IPS DF 6.9 (cell line): ENCODE measurements around the gene RHOT1.

Experiments used
- DNase-seq: peaks from one replicate; pipeline ENCODE4 v3.0.0-alpha.2; 2013; ENCODE audit warnings: low read depth, low spot score
- H3K27ac ChIP-seq: one replicate; pipeline ENCODE4 v1.5.1; 2013; ENCODE audit warnings: low read length, control low read depth
- H3K27me3 ChIP-seq: 2 replicates; pipeline ENCODE4 v1.6.1; 2013; ENCODE audit warnings: mild to moderate bottlenecking, low read length; ENCODE audit not compliant: control insufficient read depth, insufficient read depth
- H3K36me3 ChIP-seq: 2 replicates; pipeline ENCODE4 v1.6.1; 2013; ENCODE audit warnings: low read length; ENCODE audit not compliant: control insufficient read depth, insufficient read depth
- H3K4me1 ChIP-seq: 2 replicates; pipeline ENCODE4 v1.6.1; 2013; ENCODE audit warnings: low read length; ENCODE audit not compliant: control insufficient read depth, insufficient read depth
- H3K4me3 ChIP-seq: 2 replicates; pipeline ENCODE4 v1.5.1; 2013; ENCODE audit warnings: mild to moderate bottlenecking, low read length
- H3K9me3 ChIP-seq: 2 replicates; pipeline ENCODE4 v1.6.1; 2013; ENCODE audit warnings: low read length, inconsistent platforms; ENCODE audit not compliant: control insufficient read depth, insufficient read depth
- WGBS: extraction: QIAGEN DNeasy Blood & Tissue Kit; methylation state at CpG from one replicate; pipeline ENCODE4 v1.1.7; 2013; ENCODE audit warnings: mixed read lengths, missing lambda C conversion rate; ENCODE audit not compliant: insufficient read length, insufficient coverage; 5-methylcytosine and 5-hydroxymethylcytosine counted together

RHOT1 gene

GRCh38 chr17:32185875-32186274 lies 43.6 kb downstream of the RHOT1 start:
- H3K9me3 ChIP-seq = no peaks in the 10 kb centered on the region
- no peak for DNase-seq
- H3K27me3 ChIP-seq = no peaks in the 10 kb centered on the region
- no peaks in the 10 kb centered on the region for H3K4me1 ChIP-seq
- no peaks in the 10 kb centered on the region for H3K36me3 ChIP-seq
- H3K4me3 ChIP-seq = no peak overlapping the region
- no CpG with 5 or more reads among the region's 2 CpGs for WGBS
- H3K27ac ChIP-seq = no peak overlapping the region

GRCh38 chr17:32187271-32187670 lies 45.0 kb downstream of the RHOT1 start:
- H3K4me3 ChIP-seq = no peak overlapping the region
- H3K27ac ChIP-seq = no peak overlapping the region
- no peak for DNase-seq
- WGBS = 100% methylated on average over 1 of the region's 3 CpGs
- no peaks in the 10 kb centered on the region for H3K4me1 ChIP-seq
- no peaks in the 10 kb centered on the region for H3K9me3 ChIP-seq
- no peaks in the 10 kb centered on the region for H3K27me3 ChIP-seq
- H3K36me3 ChIP-seq = no peaks in the 10 kb centered on the region

- Histone ChIP-seq H3K27ac (no peak overlapping the region), H3K9me3 (no peaks in the 10 kb centered on the region), H3K4me1 (no peaks in the 10 kb centered on the region), H3K36me3 (no peaks in the 10 kb centered on the region), H3K27me3 (no peaks in the 10 kb centered on the region), H3K4me3 (no peak overlapping the region)
- DNase-seq = no peak
- no CpG with 5 or more reads among the region's 2 CpGs for WGBS
These were observed 47.0 kb downstream of the RHOT1 start for GRCh38 chr17:32189343-32189742.

GRCh38 chr17:32191306-32191705 lies 49.0 kb downstream of the RHOT1 start:
- Histone ChIP-seq H3K4me1 (no peaks in the 10 kb centered on the region), H3K9me3 (no peaks in the 10 kb centered on the region), H3K27ac (no peak overlapping the region), H3K27me3 (no peaks in the 10 kb centered on the region), H3K36me3 (peaks cover under 1% of the 10 kb centered on the region; the same call in 1 of the 2 replicates), H3K4me3 (no peak overlapping the region)
- no peak for DNase-seq

GRCh38 chr17:32192379-32192778 lies 50.1 kb downstream of the RHOT1 start:
- no peak for DNase-seq
- no peaks in the 10 kb centered on the region for H3K27me3 ChIP-seq
- H3K4me3 ChIP-seq = no peak overlapping the region
- peaks cover 4% of the 10 kb centered on the region; the same call in 1 of the 2 replicates for H3K36me3 ChIP-seq
- H3K27ac ChIP-seq = no peak overlapping the region
- H3K9me3 ChIP-seq = no peaks in the 10 kb centered on the region
- WGBS = no CpG with 5 or more reads among the region's 6 CpGs
- no peaks in the 10 kb centered on the region for H3K4me1 ChIP-seq

GRCh38 chr17:32197987-32198386 lies 55.7 kb downstream of the RHOT1 start:
- no peaks in the 10 kb centered on the region for H3K9me3 ChIP-seq
- peaks cover 4% of the 10 kb centered on the region; the same call in 1 of the 2 replicates for H3K36me3 ChIP-seq
- H3K4me3 ChIP-seq = no peak overlapping the region
- H3K4me1 ChIP-seq = no peaks in the 10 kb centered on the region
- no CpG with 5 or more reads among the region's 1 CpG for WGBS
- H3K27ac ChIP-seq = no peak overlapping the region
- no peak for DNase-seq
- no peaks in the 10 kb centered on the region for H3K27me3 ChIP-seq

DNA sequence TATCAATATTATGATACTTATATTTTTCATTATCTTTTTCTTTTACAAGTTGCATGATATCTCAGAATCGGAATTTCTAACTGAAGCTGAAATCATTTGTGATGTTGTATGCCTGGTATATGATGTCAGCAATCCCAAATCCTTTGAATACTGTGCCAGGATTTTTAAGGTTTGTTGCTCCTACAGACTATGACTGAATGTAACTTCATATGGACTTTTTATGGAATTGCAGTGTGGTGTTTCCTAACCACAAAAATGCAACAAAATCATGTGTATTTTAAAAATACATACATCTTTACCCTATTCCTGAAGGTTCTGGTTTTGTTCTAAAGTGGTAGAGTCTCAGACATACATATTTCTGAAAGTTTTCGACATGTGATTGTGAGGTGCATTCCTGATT lies 64.6 kb downstream of the RHOT1 start:
- no peak overlapping the region for H3K27ac ChIP-seq
- no CpG with 5 or more reads among the region's 2 CpGs for WGBS
- no peaks in the 10 kb centered on the region for H3K27me3 ChIP-seq
- no peaks in the 10 kb centered on the region for H3K4me1 ChIP-seq
- no peak overlapping the region for H3K4me3 ChIP-seq
- no peak for DNase-seq
- H3K9me3 ChIP-seq = no peaks in the 10 kb centered on the region
- H3K36me3 ChIP-seq = no peaks in the 10 kb centered on the region; the same call in 1 of the 2 replicates

DNA sequence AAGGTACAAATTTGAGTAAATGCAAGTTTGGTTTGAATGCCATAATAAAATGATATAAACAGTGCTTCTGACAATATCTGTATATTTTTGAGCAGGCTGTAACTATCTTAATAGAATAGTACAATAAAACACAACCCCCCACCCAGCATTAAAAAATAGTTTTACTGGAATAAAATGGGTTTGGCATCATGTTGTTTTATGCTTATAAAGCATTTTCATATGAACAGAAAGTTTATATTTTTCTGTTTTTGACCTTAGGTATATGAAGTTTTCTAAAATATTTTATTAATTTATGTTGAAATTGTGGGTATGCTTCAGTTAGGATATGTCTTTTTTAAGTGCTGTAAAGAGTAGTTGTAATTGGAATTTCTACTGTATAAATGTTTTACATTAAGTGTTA lies 66.1 kb downstream of the RHOT1 start:
- DNase-seq = no peak
- Histone ChIP-seq H3K4me1 (no peaks in the 10 kb centered on the region), H3K27me3 (no peaks in the 10 kb centered on the region), H3K9me3 (no peaks in the 10 kb centered on the region), H3K27ac (no peak overlapping the region), H3K4me3 (no peak overlapping the region), H3K36me3 (no peaks in the 10 kb centered on the region; the same call in 1 of the 2 replicates)

DNA sequence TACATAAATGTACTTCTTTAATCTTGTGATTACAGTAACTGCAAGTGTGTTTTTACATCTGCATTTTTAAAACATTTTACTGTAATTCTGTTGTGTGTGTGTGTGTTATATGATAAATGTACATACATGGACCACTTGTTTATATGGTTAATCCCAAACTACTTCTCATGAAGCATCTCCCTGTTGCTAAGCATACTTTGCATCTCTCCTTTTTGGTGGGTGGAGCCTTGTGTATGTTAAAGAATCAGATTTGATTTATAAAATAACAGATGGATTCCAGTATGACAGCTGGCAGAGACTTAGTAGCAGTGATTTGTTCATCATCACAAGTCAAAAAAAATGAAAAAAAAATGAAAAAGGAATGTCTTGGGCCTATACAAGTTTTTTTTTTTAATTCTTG lies 67.3 kb downstream of the RHOT1 start:
- Histone ChIP-seq H3K9me3 (no peaks in the 10 kb centered on the region), H3K27me3 (no peaks in the 10 kb centered on the region), H3K4me1 (no peaks in the 10 kb centered on the region), H3K4me3 (no peak overlapping the region), H3K27ac (no peak overlapping the region), H3K36me3 (no peaks in the 10 kb centered on the region; the same call in 1 of the 2 replicates)
- no peak for DNase-seq

DNA sequence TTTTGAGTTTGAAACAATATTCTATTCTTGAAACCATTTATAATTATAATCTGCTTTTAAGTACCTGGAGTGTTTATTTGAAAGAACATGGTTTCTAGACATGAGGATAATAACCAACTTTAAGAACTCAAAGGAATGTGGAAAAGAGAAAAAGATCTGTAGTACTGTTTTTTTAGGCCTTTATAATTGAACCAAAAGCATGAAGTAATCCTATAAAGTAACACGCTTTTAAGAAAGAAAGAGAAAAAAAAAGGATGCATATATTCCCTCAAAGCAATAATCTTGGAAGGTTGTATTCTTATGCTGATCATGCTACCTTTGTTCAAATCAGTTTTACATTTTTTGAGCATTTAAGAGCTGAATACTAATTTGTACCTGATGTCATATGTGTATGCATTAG lies 69.4 kb downstream of the RHOT1 start:
- no peaks in the 10 kb centered on the region; the same call in 1 of the 2 replicates for H3K36me3 ChIP-seq
- no peak overlapping the region for H3K4me3 ChIP-seq
- no peaks in the 10 kb centered on the region for H3K9me3 ChIP-seq
- DNase-seq = no peak
- WGBS = no CpG with 5 or more reads among the region's 1 CpG
- no peaks in the 10 kb centered on the region for H3K27me3 ChIP-seq
- no peak overlapping the region for H3K27ac ChIP-seq
- no peaks in the 10 kb centered on the region for H3K4me1 ChIP-seq

GRCh38 chr17:32215696-32216095 lies 73.4 kb downstream of the RHOT1 start:
- no peak overlapping the region for H3K27ac ChIP-seq
- no peak overlapping the region for H3K4me3 ChIP-seq
- H3K27me3 ChIP-seq = no peaks in the 10 kb centered on the region
- no CpG with 5 or more reads among the region's 3 CpGs for WGBS
- no peaks in the 10 kb centered on the region for H3K36me3 ChIP-seq
- no peaks in the 10 kb centered on the region for H3K4me1 ChIP-seq
- H3K9me3 ChIP-seq = no peaks in the 10 kb centered on the region
- no peak for DNase-seq
